Measurements from ENCODE around the gene GNAS.
A peak's percentile ranks its signal among the peaks of the same experiment; 100 is the strongest.

DNA sequence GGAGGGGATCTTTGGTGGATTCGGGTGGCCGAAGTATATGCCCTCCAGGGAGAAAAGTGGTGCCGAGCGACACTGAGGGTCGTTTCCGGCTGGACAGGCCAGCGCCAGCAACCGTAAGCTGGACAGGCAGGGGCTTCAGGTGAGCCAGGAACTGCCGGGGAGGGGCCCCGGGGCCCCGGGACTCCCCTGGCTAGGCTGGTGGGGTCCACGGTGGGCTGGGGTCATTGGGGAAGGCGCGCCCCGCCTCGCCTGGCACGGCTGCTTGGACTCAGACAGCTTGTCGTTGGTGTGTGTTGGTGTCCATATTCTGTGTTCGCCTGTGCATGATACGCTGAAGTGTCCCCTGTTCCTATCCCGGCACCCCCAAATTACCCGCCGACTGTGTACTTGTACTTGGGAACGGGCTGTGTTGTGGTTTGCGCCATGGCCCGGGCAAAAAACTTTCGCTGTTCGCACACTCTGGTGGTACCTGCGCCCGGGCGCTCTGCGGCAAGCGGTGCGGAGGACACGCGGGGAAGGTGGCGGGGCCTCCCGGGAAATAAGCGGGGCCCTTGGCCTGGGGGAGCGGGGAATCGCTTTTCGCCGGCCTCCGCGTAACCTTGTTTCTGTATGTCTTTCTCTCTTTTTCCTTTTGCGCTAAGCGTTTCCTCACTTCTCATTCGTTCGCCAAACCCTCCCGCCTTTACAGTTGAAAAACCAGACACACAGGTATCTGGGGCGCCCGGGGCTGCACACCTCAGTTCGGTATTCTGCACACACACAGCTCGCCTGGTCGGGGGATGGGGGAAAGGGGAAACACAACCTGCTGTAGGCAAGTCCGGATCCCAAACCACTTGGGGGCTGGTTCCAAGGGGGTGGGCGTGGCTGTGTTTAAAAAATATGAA is 3.2 kb downstream of the GNAS start:
- TF ChIP-seq, protein P1, sequence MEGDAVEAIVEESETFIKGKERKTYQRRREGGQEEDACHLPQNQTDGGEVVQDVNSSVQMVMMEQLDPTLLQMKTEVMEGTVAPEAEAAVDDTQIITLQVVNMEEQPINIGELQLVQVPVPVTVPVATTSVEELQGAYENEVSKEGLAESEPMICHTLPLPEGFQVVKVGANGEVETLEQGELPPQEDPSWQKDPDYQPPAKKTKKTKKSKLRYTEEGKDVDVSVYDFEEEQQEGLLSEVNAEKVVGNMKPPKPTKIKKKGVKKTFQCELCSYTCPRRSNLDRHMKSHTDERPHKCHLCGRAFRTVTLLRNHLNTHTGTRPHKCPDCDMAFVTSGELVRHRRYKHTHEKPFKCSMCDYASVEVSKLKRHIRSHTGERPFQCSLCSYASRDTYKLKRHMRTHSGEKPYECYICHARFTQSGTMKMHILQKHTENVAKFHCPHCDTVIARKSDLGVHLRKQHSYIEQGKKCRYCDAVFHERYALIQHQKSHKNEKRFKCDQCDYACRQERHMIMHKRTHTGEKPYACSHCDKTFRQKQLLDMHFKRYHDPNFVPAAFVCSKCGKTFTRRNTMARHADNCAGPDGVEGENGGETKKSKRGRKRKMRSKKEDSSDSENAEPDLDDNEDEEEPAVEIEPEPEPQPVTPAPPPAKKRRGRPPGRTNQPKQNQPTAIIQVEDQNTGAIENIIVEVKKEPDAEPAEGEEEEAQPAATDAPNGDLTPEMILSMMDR (IDR thresholded peaks at IDR 0.05; ENCODE audit: low read depth, low read length, poor library complexity, severe bottlenecking) = no peak
- TF ChIP-seq EZH2phosphoT487 (IDR thresholded peaks at IDR 0.05; ENCODE audit: borderline replicate concordance, low read length) = peak; percentile 77; the same call in 1 of the 2 replicates

Data from DOHH2 (cell line).